ENCODE data around the gene STK32B. TPM values are rescaled to one million over a fixed set of nuclear protein-coding genes. Genes with fewer than 3 reads are reported as not detected.

STK32B gene
- total and polyA plus RNA-seq, 2 donors (not counting 3 experiments of a cell fraction or from before 2014, with no cell fraction given), result 5.6 to 7.8 TPM

- H3K4me2 ChIP-seq (ENCODE audit: insufficient read depth, low read length), result no peak overlapping the region
- no peaks in the 10 kb centered on the region for H3K4me1 ChIP-seq (ENCODE audit: control insufficient read depth, extremely low read depth, insufficient read depth, low read length)
- BruUV-seq (replicated peaks), result no TSS peak
- H4K20me1 ChIP-seq (replicated peaks; ENCODE audit: control insufficient read depth, extremely low read depth, insufficient read depth, low read length), result no peaks in the 10 kb centered on the region
- FAIRE-seq (no peak), DNase-seq (ENCODE audit: low read depth, low spot score) (no peak)
- ChIA-PET CTCF (no interaction called here), POLR2A (no interaction called here)
- no peak overlapping the region for H2AFZ ChIP-seq (ENCODE audit: low read depth, low read length)
- H3K4me3 ChIP-seq (replicated peaks in 1 of 3; ENCODE audit: insufficient read depth in 1 of 3, low read depth in 1 of 3, low read length in 3 of 3), result no peak overlapping the region
- no peaks in the 10 kb centered on the region for H3K9me1 ChIP-seq (replicated peaks; ENCODE audit: control insufficient read depth, extremely low read depth, insufficient read depth, low read length)
- no peak overlapping the region for H3K9ac ChIP-seq (replicated peaks; ENCODE audit: extremely low read depth, insufficient read depth, low read length)
- TF ChIP-seq FOS (IDR thresholded peaks at IDR 0.05; ENCODE audit: borderline replicate concordance, insufficient read depth, low read length) (no peak), POLR2A (IDR thresholded peaks at IDR 0.05; ENCODE audit: low read depth, low read length) (no peak), GATA2 (IDR thresholded peaks at IDR 0.05; ENCODE audit: insufficient read depth, insufficient read length, low read depth, low read length) (no peak), JUN (IDR thresholded peaks at IDR 0.05; ENCODE audit: borderline replicate concordance, insufficient read depth, insufficient read length, low read depth) (no peak), MYC (IDR thresholded peaks at IDR 0.05; ENCODE audit: low read depth, low read length) (no peak), POLR2AphosphoS5 (IDR thresholded peaks at IDR 0.05; ENCODE audit: insufficient read depth, low read depth, low read length) (no peak), EZH2 (IDR thresholded peaks at IDR 0.05; ENCODE audit: borderline replicate concordance, low read depth, low read length, severe bottlenecking) (no peak)
- TF ChIP-seq, protein P1, sequence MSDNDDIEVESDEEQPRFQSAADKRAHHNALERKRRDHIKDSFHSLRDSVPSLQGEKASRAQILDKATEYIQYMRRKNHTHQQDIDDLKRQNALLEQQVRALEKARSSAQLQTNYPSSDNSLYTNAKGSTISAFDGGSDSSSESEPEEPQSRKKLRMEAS (IDR thresholded peaks at IDR 0.05; ENCODE audit: insufficient read depth, insufficient read length), result no peak
- TF ChIP-seq, protein P2, sequence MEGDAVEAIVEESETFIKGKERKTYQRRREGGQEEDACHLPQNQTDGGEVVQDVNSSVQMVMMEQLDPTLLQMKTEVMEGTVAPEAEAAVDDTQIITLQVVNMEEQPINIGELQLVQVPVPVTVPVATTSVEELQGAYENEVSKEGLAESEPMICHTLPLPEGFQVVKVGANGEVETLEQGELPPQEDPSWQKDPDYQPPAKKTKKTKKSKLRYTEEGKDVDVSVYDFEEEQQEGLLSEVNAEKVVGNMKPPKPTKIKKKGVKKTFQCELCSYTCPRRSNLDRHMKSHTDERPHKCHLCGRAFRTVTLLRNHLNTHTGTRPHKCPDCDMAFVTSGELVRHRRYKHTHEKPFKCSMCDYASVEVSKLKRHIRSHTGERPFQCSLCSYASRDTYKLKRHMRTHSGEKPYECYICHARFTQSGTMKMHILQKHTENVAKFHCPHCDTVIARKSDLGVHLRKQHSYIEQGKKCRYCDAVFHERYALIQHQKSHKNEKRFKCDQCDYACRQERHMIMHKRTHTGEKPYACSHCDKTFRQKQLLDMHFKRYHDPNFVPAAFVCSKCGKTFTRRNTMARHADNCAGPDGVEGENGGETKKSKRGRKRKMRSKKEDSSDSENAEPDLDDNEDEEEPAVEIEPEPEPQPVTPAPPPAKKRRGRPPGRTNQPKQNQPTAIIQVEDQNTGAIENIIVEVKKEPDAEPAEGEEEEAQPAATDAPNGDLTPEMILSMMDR (IDR thresholded peaks at IDR 0.05; ENCODE audit: extremely low read depth in 1 of 2, insufficient read depth in 1 of 2, low read depth in 1 of 2, low read length in 2 of 2), result no peak
- no peaks in the 10 kb centered on the region for H3K27me3 ChIP-seq (ENCODE audit: control insufficient read depth in 2 of 2, insufficient read depth in 2 of 2, low read length in 2 of 2)
- H3K36me3 ChIP-seq (ENCODE audit: control insufficient read depth in 2 of 2, extremely low read depth in 1 of 2, insufficient read depth in 2 of 2, low read length in 2 of 2), result no peaks in the 10 kb centered on the region
- H3K9me3 ChIP-seq (replicated peaks; ENCODE audit: control insufficient read depth, insufficient read depth, low read length), result peaks cover 3% of the 10 kb centered on the region
- intact Hi-C loops (cut with micrococcal nuclease), result no loop called here
- dilution Hi-C loops (cut with MboI; ENCODE audit: extremely low pct_ligation_motif_present, low sequenced_read_pairs), result no loop called here
- H3K79me2 ChIP-seq (ENCODE audit: control insufficient read depth, insufficient read depth, low read length), result no peaks in the 10 kb centered on the region
- H3K27ac ChIP-seq (ENCODE audit: insufficient read depth, low read depth, low read length), result no peak overlapping the region
These were observed 369.0 kb downstream of the STK32B start for GRCh38 chr4:5420266-5420665.

Measured in endothelial cell of umbilical vein (primary cell).